AG20443 (cell line): ENCODE results near the gene NOL9.
A peak's percentile ranks its signal among the peaks of the same experiment; 100 is the strongest.
"Not testable (repeated sequence)": the region's sequence is repeated elsewhere in the genome, so short reads cannot be mapped to it uniquely, and the experiment has no call there.

Experiments
- DNase-seq: peaks from one replicate; pipeline ENCODE4 v3.0.0; 2012; ENCODE audit warnings: low spot score, mixed read lengths

NOL9 gene

DNA sequence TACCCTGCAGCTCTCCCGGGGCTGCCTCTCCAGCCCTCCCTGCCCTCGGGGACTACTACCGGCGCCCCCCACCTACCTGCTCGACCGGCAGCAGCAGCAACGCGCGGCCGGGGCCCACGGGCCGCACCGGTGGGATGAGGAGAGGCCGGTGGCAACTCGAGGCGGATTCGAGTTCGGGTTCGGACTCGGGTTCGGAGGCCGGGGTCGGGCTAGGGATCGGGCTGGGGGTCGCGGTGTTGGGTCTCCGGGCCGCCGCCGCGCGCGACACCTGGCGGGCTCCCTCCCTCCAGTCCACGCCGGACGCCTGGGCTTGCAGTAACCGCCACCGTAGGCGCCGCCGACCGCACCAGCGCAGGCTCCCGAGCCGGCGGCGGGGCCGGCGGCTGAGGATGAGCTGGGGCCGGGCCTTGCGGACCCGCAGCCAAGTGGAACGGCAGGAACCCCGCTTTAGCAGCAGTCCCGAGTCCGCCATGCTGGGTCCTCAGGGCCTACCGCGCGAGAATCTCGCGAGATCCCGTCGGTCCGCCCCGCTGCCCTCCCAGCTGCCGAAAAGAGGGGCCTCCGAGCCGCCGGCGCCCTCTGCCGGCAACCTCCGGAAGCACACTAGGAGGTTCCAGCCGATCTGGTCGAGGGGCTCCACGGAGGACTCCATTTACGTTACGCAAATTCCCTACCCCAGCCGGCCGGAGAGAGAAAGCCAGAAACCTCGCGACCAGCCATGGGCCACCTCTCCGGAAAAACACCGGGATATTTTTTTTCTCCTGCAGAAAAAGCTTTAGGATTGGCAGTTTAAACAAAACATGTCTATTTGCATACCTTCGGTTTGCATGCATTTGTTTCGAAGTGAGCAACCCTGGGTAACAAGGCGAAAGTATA lies at the start of gene NOL9:
Gene NOL9 (minus strand): TSS at position 483 of the 876 bp plus-strand sequence. CDS start 11 bp downstream, at position 472.
- DNase-seq, result peak; percentile 99

DNA sequence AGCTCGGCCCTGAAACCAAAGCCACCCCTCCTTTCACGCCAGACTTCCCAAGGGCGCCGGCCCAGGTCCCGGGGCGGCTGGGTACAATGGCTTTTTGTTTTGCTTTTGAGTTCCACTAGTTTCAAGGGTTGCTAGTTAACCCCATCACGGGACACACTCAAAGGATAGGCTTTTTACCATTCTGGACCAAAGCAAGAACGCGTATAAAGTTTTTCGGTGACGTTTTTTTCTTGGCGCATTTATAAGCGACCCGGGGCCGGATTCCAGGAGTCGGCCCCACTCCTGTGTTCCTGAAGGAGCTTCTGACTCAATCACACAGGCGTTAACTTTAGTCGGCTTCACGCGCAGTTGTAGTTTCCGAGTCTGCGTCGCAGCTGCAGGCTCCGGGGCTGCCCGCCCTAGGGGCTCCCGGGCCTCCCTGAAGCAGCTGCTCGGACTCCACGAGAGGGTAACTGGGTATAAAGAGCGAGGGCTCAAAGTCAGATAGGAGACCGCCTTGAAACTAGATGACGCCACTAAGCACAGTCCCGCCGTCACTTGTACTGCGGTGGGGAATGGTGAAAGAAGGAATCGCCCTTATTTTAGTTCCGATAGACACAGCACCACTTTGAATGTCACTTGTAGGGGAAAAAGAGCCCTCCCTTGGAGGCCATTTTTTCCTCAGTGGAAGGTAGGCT lies 49.1 kb upstream of the NOL9 start:
- DNase-seq, result peak; percentile 62

DNA sequence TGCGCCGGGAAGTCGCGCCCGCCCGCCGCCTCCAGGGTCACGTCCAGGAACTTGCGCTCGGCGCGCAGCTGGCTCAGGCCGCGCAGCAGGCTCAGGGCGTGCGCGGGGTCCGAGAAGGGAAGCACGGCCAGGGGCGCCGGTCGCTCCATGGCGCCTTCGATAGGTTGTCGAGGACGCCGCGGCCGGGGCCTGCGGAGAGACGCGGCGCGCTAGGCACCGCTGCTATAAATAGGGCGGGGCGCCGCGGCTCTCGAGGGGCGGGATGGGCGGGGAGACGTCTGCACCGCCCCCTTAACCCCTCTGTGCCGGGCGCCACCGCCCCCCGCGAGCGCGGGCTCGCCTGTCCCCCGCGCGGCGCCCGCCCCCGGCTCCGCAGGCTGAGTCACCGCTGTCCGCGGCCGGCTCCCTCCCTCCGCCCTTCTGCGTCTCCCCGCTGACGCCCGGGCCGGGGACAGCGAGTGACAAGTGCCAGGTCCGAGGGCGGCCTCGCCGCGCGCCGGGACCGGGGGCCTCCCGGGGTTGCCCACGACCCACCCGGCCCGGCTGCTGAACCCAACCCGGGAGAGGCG lies 48.4 kb upstream of the NOL9 start, which contains the start of gene KLHL21:
Gene KLHL21 (minus strand): TSS at position 201 of the 569 bp plus-strand sequence. CDS start 52 bp downstream, at position 149.
- peak; percentile 95 for DNase-seq

DNA sequence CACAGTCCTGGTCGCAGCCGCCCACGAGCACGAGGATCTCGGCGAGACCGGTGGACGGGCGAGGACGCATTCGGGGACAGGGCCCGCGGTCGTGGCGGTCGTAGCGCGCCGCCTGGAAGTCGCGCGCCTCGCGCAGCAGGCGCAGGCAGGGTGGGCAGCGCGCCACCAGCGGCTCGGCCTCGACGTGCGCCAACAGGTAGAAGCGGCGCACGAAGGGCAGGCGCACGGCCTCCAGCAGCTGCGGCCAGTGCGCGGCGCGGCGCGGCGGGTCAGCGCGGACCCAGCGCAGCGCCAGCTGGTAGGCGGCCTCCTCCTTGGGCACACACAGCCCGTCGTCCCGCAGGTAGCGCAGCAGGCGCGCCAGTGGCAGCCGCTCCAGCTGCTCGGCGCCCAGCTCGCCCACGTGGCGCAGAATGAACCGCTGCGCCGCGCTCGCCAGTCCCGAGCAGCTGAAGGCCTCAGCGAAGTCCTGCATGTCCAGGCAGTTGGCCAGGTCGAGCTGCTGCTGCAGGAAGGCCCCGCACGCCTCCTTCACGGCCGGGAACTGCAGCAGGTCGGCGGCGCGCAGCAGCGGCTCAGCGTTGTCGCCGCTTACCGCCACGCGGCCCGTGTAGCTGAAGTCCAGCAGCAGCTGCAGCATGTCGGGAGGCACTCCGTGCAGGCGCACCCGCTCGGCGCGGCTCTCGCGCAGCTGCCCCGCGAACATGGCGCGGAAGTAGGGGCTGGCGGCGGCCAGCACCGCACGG lies 47.8 kb upstream of the NOL9 start:
- no peak for DNase-seq

DNA sequence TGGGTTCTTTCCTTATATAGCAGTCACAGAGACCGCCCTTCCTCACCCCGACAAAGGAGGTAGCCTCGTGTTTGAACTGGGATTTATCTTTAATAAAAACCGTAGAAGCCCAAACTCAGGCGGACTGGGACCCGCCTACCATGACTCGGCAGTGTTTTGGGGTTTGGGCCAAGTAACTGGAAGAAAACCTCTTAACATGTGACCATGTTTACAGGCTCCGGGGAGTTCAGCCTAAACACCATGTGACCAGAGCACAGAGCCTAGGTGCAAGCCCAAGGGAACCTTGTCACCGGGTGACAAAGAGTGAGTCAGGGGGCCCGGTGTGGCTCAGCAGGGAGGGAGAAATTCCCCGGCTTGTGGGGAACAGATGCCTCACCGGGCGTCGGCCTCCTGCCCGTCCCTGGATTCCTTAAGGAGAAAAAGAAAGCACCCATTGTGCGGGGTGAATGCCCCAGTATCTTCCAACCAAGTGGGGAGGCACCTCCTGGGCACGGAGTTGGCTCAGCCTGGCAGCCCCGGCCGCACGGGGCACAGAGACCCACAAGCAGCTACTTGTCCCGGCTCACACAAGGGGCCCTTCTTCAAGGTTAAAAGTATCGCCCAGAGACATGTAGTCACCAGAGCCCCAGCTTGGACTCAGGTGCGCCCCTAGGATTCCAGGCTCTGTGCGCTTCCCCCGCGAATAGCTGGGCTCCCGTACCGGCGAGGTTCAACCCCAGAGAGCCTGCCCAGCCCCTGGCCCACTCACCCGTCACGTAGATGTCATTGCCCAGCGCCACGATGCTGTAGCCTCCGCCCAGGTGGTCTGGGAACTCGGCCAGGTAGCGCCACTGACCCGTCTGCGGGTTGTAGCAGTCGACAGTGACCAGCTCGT lies 47.0 kb upstream of the NOL9 start:
- DNase-seq, result peak; percentile 86

DNA sequence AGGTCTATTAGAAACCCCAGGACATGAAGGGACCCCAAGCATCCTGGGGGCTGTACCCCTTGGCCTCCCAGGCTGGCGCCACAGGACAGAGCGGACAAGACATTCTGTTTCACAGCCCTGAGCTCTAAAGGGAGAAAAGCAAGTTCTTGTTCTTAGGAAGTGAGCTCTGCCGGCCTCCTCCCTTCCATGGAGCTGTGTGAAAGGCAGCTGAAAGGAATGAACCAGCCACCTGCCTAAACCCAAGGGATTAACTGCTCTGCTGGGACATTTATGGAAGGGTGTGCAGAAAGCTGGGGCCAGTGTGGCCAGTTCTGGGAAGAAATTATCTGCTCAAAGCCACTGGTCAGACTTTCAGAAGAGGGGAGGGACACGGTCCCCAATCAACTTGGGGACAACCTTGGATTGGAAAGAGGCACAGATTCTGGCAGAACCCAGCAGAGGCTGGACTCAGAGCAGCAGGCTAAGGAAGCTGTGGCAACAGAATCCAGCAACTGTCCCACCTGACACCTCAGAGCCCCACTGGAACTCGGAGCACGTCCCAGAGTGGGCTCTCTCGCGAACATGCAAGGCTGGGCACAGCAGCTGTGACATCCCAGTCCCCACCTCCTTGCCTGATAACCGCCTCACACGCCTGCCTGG lies 46.2 kb upstream of the NOL9 start:
- no peak for DNase-seq

DNA sequence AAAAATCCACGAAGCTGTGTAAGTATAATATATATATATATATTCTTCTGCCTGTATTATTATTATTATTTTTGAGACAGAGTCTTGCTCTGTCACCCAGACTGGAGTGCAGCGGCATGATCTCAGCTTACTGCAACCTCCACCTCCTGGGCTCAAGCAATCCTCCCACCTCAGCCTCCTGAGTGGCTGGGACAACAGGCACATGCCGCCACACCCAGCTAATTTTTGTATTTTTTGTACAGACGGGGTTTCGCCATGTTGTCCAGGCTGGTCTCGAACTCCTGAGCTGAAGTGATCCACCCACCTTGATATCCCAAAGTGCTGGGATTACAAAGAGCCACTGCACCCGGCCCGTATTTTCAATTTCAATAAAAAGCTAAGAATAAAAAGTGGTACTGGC lies 45.7 kb upstream of the NOL9 start:
- DNase-seq, result not testable (repeated sequence)

DNA sequence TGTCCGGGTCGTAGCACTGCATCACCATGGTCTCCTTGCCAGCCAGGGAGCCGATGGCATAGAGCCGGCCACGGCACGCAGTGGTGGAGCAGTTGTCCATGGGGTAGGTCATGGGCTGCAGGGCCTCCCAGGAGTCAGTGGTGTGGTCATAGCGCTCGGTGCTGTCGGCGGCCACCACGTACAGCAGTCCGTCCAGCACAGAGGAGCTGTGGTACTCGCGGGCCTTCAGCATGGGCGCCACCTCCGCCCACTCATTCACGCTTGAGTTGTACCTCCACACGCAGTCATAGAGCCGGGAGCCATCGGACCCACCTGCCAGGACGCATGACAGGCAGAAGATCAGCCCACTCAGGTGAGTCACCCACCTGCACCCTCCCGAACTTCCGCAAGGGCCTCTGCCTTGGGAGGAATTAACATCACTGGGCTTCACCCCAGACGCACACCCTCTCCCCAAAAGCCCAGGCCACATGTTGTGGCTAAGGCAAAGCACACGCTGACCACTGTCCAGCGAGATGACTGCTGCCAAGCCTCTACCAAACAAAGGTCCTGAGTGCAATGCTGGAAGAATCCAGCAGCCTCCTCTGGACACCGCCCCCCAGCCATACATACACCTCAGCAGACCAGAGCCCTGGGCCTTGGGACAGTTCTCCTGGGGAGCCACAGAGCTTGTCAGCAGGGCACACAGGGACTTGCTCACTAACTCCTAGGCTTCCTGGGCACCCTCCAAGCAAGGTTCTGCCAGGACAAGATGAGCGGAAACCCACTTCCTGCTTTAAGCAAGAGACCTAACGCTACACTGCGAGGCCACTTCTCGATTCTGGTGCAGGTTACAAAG lies 45.0 kb upstream of the NOL9 start:
- DNase-seq, result no peak

DNA sequence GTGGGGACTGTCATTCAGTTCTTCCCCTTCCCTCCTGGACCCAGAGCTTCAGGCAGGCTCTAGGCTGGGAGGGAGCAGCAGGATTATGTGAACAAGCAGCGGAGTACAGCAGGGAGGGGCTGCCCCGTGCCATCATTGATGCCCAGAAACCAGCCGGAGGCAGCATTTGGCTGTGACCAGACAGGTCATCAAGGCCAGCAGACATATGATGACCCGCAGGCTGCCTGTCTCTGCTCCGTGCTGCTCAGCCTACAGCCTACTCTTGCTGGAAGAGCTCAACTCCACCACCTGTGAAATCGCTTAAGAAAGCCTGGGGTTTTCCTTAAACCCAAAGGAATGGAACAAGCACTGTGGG lies 43.4 kb upstream of the NOL9 start:
- no peak for DNase-seq

DNA sequence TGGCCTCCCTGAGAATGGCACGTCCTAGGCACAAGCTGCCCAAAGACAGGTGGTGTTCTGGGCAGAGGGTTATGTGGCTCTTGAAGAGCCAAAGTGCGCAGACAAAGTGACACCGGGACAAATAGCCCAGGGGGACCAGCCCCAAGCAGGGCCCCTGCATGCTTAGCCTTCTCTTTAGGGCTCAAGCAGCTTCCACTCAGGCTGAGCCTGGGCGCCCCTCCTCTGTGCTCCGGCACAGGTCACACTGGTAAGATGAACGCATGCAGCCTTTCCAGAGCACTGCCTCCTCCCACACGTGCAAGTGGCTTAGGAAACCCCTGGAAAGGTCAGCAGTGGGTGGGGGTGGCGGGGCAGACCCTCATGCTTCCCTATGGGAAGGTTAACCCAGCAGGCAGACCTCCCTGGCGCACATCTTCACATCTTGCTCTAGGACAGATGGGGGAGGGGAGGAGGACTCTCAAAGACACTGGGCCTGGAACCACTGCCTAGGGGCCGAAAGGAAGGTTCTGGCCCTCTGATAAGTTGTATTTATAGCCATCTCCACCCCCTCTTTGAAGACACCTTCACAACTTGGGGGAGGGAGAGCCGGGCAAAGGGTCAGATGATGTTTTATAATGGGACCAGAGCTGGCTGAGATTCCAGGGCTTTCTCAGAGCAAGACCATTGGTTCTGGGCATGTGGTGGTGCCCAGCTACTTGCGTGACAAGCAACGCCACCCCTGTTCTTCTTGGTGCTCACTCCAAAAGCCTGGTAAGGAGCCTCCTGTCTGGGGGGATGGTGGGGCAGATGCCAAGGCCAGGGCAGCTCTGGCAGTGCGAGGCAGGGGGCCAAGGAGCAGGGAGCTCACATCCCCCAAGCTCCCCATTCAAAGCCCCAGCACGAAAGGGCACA lies 42.8 kb upstream of the NOL9 start:
- no peak for DNase-seq

DNA sequence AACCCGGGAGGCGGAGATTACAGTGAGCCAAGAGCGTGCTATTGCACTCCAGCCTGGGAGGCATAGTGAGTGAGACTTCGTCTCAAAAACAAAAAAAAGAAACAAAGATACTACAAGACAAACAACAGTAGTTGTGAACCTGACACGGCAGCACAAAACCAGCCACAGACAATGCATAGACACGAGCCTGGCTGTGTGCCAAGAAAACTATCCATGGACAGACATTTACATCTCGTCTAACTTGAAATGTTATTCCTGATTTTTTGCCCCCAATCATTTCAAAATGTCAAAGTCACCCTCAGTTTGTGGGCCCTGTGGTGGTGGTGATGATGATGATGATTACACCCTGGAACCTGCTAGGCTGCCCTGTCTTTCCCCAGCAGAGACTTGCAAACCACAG lies 42.0 kb upstream of the NOL9 start:
- no peak for DNase-seq

DNA sequence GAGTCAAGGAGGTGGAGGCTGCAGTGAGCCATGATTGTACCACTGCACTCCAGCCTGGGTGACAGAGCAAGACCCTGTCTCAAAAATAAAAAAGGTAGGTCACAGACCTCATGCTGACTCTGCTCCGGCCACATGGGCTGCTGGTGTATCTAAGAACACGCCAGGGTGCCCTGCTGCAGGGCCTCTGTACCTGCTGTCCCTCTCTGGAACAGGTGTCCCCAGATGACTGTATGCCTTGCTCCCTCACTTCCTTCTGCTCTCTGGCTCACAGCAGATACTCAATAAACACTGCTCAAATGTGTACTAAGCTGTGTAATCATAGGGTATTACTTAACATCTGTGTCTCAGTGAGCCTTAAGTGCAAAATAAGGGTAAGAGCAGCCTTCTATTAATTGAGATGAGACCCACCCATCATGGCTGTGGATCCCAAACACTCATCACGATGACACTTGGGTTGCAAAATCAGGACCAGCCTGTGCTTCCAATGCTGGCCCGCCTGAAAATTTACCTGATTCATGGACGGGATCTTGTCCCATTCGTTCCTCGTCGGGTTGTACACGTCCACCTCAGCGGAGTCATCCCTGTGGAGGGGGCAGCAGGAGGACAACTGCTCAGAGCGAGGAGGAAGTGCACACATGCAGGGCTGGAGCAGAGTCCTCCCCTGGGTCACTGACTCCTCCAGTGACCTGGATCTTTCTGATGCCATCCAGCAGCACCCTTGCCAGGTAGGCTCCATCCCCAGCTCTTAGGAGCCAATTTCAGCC lies 40.8 kb upstream of the NOL9 start:
- no peak for DNase-seq

DNA sequence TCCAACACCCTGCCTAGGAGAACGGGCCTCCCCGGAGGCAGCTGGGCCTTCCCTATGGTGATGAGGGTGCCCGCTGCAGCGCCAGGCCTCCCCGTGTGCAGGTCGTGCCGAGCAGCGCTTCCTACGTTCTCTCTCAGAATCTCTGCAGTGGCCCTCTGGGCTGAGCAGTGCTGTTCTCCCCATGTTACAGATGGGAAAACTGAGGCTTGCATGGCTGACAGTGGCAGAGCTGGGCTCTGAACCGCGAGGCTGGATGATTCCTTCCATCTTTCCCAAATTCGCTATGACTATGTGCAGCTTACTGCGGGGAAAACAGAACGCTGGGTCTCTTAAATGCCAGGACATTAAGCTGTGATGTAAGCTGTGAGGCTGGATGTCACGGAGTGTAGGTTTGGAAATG lies 39.5 kb upstream of the NOL9 start:
- no peak for DNase-seq

DNA sequence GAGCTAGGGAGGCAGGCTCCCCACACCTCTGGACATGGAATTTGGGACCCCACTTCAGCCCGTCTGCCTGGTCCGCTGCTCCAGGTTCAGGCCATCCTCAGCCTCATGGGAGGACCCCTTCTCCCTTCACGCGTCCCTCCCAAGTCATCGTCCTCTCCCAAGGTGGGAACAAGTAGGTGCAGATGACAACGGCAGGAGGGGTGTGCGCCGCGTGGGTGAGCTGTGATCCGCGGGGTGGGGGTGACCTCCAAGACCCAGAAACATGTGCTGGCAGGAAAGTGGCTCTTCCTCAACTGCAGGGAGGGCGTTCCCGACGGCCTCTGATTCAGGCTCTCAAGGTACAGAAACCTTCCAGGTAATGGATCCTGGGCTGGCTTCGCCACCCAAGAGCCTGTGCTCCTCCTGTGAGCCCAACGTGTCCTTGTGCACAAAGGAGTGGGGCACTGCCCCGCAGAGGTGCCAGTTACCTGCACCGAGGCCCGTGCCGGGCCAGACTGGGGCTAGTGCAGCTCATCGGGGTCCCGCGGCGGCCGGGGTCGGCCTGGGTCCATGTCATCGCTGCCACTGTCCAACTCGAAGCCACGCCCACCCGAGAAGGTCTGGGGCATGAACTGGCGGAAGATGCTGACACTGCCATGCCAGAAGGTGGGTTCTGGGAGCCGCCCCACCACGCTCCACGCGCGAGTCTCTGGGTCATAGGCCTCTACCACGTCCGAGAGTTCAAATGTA lies 38.7 kb upstream of the NOL9 start:
- DNase-seq, result no peak

DNA sequence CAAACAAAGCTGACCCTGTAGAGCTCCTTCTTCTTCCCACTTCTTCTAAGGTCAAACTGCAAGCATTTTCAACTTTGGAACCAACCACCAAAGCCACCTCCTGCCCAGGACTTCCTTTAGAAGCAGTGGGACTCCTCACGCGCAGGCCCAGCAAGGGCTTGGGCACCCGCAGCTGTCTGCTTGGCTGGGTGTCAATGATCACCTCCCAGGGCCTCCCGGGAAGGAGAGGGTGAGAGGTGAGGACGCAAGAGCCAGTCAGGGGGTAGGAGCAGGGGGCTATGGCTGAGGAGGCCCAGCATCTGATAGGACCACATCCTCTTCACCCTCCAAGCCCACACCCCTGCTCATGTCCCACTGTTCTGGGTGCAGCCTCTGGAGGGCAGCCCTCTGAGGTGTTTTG lies 38.1 kb upstream of the NOL9 start:
- no peak for DNase-seq

DNA sequence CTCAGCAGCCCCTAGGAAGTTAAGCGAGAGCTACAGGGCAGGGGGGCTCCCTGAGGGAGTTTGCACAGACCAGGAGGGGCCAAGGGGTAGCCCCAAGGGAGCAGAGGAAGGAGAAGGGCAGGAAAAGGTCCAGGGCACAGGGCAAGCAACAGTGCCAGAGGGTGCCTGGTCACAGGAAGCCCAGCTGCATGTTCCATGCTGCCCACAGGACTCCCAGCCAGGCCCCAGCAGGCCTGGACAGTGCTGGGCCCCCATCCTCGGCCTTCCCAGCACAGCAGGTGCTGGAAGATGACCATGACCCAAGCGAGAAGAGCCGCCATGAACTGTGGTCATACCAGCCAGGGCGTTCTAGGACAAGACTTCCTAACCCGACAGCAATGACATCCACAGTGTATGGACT lies 37.3 kb upstream of the NOL9 start:
- no peak for DNase-seq

DNA sequence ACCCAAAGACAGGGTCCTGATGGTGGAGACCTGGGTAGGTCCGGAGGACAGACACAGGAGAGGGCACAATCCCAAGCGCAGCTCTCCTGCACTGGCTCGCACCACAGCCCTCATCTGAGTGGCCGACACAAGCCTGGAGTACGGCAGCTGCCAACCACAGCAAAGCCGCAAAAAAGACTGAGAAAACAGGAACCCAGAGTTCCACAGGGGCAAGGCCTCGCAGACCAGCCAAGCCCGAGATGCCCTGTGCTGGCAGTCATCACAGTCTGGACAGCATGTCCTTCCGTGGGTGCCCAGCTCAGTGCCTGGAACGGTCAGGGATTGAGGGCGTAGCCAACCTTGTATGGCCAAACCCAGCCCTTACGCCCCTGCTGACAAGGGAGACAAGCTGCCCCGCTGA lies 36.9 kb upstream of the NOL9 start:
- DNase-seq, result no peak
